Measurements from ENCODE around the gene RIPK1.
"Not testable (repeated sequence)": the region's sequence is repeated elsewhere in the genome, so short reads cannot be mapped to it uniquely, and the experiment has no call there.

Gene RIPK1

DNA sequence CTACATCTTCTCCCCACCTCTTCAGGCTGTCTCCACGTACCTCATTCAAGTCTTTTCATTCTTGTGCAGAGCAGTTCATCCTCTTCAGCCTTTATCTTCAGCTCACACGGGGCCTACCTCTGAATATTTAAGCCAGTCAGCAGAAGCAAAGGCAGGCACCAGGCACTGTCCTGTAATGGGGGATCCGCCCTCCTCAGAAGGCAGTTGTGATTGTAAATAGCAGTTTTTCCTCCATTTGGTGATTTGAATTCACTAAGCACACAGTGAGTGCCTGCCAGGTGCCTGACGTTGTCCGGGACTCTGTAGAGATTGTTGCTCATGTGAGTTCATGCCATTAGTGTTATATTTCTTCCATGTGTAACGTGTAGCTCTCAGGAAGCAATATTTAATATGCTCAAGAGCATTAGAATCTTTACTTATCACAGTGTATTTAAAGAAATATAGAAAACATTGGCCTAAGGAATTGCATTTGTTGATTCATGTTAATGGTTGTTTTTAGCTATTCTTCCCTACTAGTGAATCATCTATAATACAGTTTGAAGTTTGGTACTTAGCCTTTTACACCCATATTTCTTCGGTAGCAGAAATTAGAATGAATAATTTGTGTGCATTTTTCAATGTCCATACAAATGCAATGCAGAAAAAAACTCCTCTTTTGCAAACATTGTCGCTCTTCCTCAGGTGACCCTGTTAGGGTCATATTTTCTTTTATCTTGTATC lies 68.2 kb downstream of the RIPK1 start:
- no peak for DNase-seq (ENCODE audit: low read depth)

DNA sequence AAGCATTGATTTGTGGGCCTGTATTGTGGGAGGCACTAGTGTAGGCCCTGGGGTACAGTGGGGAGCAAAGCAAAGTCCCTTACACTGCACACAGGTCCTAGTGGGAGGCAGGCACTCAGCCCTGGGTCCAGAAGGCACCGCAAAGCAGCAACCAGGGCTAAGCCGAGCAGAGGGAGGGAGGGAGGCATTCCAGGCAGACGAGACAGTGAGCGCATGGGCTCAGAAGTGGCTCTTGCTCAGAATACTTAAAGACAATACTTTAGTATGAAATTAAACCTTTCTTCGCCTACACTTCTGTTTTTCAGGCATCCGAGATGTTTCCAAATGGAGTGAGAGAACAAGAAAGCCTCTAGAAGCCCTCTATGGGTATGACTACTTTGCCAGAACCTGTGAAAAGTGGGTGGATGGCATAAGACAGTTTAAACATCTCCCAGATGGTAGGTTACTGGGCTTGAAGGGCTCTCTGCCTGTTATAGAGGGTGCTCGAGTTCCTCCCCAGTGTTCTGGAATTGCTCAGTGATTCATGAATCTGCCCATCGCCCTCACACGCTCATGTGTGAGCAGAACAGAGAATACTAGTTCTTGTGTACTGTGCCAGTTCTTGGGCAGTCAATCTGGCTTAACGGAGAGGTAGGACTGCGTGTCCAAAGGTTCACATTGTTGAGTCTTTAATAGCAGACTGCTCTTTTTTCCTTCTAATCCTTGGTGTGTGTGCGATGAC lies 68.9 kb downstream of the RIPK1 start:
- DNase-seq (ENCODE audit: low read depth): no peak

DNA sequence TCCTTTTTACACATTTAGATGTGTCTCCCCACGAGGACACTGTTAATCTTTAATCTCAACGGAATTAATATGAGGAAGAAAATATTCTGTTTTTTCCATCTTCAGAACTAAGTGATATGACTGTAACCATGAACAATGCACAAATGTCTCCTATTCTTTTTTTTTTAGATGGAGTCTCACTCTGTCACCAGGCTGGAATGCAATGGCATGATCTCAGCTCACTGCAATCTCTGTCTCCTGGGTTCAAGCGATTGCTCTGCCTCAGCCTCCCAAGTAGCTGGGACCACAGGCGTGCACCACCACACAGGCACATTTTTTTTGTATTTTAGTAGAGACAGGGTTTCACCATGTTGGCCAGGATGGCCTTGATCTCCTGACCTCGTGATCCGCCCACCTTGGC lies 69.6 kb downstream of the RIPK1 start:
- not testable (repeated sequence) for DNase-seq (ENCODE audit: low read depth)

DNA sequence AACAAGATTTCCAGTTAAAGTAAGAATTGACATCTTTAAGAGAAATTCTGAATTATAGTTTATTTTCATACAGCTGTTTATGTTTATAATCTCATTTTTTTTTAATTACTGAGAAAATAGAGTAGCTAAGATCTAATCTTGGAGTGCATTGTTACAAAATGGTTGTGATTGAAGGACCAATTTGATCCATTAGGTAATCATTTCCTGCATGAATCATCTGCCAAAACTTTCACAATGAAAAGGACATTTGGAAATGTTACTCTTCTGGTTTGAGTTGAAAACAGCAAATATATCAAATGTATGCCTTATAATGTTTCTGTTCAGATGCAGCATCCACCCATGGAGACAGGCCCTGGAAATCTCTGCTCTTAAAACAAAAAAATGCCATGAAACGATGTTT lies 70.0 kb downstream of the RIPK1 start:
- peak; percentile 54 for DNase-seq (ENCODE audit: low read depth)

DNA sequence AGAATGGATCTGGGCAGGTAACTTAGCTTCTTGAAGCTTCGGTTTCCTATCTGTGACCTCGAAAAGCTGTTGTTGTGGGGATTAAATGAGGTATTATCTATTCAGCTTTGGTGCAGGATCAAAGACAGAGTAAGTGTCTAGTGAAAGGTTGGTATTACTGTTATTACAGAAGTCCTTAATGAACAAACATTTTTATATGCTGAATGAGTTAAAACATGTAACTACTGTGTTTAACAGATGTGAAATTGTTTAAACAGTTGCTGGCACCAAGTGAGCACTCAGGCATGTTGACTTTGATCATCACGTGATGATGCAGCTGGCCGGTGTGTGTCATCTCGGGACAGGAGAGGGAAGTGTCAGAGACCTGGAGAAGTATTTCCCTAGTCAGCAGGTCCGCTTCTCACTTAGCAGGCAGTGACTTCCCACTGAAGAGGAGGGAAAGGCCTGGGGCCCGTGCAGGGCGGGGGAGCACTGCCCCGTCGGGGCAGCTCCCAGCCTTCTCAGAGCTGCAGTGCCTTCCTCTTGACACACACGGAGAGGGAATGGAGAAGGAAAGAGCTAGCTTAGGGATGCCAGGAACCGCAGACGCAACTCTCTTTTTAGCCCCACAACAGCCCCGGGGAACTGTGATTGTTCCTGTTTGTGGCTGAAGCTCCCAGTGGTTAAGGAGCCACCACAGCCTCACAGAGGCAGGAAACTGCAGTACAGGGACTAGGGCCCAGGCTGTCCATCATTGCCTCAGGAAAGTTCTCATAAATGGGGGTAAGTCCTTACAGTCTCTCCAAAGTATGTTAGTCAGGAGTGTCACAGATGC lies 71.0 kb downstream of the RIPK1 start:
- DNase-seq (ENCODE audit: low read depth): peak; percentile 71

DNA sequence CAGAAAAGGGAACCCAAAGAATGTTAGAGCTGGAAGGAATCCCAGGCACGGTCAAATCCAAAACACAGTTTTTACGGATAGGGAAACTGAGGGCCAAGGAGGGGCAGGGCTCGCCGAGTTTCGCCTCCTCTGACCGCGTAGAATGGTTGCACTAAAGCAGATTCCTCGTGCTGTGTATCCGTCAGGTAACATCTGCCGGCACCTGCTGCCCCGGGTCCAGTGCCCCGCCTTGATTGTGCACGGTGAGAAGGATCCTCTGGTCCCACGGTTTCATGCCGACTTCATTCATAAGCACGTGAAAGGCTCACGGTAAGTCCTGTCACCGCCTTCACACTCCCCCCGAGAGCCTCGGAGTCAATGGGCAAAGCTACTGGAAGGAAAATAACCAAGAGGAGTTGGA lies 71.9 kb downstream of the RIPK1 start:
- no peak for DNase-seq (ENCODE audit: low read depth)

DNA sequence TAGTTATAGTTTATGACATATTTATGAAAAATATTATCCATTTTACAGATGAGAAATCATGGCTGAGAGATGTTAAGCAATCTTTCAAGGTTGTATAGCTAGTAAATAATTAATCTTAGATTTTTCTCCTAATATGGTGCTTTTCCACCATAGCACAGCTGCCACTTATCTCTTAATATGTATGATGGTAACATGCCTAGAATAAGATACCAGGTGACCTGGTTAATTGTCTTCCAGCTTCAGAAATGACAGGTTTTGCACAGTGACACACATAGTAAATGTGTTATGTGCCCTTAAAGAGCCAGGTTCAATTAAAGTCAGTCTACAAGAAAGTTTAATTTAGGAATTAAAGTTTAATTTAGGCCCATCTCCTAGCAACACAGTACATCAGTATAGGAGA lies 74.2 kb downstream of the RIPK1 start:
- DNase-seq (ENCODE audit: low read depth): no peak

DNA sequence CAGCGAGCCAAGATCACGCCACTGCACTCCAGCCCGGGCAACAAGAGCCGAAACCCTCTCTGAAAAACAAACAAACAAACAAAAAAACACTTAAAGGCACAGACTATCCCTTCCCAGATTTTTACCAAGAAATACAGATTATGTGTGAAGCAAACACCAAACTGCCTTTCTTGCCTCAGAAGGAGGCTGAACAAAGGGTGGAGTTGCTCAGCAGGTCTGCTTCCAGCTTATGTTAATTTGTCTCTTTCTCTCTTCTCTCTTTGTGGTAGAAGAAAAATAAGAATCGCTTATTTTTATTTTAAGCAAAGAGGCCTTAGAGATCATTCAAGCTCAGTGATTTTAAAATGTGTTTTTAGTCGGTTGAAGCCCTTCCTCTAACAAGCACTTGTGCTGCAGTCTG lies 74.9 kb downstream of the RIPK1 start:
- no peak for DNase-seq (ENCODE audit: low read depth)

DNA sequence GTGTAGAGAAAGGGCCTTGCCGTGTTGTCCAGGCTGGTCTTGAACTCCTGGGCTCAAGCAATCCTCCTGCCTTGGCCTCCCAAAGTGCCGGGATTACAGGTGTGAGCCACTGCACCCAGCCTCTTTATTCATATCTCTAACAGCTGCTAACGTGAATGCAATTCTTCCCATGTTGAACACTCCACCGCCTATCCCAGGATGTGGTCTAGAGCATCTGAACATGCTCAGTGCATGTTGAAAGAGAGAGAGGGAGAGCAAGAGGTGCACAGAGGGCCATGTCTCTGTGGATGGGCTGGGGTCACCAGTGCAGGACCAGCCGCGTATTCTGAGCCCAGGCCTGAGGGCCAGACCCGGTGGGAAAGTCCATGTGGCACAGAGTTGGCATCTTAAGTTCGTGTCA lies 76.3 kb downstream of the RIPK1 start:
- DNase-seq (ENCODE audit: low read depth): no peak

DNA sequence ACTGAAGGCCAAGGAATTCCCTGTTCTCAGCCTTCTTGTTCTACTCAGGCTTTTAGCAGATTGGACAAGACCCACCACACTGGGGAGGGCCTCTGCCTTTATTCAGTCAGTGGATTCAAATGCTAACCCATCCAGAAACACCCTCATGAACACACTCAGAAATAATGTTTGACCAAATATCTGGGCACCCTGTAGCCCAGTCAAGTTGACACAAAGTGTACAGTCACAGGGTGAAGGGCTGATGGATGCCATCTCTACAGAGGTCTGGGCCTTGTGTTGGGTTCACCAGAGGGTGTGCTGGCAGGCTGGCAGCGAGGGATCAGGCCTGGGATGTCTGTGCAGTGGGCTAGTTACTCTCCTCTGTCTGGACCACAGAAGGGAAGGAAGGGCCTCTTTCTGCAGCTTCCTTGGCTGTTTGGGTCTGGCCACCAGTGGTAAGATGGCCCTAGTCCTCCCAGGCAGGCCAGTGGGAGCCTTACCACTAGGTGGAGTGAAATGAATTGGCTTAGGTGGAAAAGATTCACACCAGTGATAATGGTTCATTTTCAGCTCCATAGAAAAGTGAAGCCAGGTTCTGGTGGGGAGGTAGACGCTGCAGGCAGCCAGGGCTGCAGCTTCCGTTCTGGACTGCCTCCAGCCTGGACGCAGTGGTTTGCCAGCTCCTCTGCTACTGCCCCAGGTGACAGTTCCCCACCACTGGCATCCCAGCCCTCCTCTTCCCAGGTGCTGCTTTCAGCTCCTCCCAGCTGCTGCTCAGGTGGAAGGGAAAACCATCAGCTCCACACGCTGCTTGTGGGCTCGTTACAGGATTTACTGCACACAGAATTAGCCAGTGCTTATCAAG lies 79.8 kb downstream of the RIPK1 start:
- no peak for DNase-seq (ENCODE audit: low read depth)

DNA sequence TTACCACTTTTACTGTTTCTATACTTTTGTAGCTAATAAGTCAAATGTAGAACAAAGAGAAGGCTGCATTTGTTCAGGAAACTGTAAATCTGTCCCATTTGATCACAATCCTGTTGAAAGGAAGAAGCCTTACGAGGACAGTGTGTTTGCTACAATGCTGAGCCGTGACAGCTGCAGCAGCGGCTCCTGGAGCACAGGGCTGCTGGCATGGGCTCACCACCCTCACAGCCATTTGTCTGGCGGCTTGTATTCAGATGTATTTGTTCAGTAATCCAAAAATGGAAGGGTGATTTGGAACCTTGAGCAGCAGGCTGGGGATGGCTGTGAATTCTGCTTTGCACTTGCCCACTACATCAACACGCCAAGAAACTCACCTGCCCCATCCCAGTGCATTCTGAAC lies 83.4 kb downstream of the RIPK1 start:
- no peak for DNase-seq (ENCODE audit: low read depth)

DNA sequence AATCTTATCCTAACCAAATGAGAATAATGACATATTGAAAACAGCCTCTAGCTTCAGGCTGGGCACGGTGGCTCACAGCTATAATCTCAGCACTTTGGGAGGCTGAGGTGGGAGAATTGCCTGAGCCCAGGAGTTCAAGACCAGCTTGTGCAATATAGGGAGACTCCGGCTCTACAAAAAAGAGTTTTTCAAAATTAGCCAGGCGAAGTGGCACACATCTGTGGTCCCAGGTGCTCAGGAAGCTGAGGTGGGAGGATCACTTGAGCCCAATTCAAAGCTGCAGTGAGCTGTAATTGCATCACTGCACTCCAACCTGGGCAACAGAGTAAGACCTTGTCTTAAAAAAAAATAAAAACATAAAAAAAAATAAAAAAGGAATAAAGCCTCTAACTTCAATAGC lies 84.4 kb downstream of the RIPK1 start:
- no peak for DNase-seq (ENCODE audit: low read depth)

DNA sequence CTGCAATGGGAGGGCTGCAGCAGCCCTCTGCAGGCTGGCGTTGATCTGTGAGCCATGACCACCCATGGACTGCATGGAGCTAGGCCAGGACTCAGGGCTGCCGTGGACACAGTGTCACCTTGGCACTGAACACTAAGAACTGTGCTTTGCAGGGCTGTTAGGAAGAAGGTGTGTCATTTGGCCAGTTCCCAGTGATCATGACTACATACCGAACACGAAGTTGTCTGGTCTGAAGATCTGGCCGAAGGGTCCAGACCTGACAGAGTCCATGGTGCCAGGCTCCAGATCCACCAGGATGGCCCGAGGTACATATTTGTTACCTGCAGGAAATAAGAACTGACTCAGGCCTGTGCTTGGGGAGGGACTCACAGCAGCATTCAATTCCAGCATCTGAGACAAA lies 87.1 kb downstream of the RIPK1 start:
- not testable (repeated sequence) for DNase-seq (ENCODE audit: low read depth)

DNA sequence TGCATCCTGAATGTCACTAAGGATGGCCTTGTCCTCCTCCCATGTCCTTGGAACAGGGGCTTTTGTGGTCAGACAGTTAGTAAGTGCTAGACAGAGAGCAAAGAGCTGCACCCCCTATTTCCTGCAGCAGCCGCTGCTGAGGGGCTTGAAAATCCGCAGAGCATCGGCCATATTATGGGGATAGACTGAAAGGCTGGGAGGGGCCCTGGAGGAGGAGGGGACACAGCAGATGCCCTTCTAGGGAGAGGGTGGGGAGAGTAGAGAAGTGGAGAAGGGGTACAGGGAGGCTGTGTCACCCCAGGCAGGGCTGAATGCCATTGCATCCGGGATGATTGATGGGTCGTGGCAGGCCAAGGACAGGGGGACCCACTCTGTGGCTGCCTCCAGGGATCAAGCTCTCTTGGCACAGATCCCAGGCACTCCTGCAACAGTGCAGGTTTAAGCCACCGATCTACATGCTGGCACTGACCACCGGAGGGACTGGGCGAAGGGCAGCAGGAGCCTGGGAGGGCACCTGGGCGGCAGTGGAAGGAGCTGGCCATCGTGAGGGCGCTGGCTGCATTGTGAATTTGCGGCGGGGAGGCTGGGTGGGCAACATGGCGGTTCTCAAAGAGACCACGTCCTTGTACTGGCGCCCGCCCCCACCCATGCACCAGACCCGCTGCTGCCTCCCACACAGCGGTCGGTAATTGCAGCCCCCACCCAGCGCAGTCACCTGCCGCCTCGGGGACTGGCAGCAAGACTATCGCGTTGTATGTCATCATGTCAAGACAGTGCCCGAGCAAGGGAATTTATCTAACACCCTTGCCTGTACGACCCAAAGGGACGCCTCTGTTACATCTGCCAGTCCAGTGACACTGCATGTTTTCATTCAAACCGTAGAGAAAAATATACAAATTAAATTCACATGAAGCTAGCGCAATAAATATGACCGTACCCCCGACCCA lies 88.2 kb downstream of the RIPK1 start:
- DNase-seq (ENCODE audit: low read depth): peak; percentile 24

DNA sequence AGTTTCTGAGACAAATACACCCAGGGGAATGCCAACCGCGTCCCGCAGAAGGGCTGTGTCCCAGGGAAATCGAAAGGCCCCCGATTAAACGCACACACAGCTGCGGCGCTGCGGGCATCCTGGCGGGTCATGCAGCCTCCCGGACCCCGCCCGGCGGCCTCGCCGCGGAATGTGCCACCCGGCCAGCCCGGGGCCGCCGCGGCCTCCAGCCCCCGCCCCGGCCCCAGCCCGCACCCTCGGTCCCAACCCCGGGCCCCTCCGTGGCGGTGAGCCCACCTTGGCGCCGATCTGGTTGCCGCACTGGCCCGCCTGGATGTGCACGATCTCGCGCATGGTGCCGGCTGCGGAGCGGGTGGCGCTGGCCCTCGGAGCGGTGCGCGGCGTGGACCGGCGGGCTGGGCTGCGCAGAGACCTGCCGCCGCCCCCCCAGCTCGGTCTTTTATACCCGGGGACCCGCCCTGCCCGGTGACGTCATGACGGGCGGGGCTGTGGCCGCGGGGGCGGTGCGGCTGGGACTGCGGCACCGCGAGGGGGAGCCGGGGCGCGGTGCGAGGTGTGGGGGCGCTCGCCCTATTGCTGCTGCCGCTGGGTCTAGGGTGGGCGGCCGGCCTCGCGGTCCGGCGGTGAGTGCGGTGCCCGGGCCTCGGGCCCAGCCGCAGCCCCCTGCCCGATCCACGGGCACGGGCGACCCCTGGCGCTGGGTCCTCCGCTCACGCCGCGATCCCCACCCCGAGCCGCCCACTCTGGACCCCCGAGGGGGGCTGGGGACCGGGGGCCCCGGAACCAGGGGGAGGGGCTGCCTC lies 89.0 kb downstream of the RIPK1 start, which contains the start of gene TUBB2A:
TUBB2A (minus strand) TSS at position 414 of the 803 bp plus-strand sequence; CDS start at position 333, 81 bp downstream.
- DNase-seq (ENCODE audit: low read depth): peak; percentile 88

DNA sequence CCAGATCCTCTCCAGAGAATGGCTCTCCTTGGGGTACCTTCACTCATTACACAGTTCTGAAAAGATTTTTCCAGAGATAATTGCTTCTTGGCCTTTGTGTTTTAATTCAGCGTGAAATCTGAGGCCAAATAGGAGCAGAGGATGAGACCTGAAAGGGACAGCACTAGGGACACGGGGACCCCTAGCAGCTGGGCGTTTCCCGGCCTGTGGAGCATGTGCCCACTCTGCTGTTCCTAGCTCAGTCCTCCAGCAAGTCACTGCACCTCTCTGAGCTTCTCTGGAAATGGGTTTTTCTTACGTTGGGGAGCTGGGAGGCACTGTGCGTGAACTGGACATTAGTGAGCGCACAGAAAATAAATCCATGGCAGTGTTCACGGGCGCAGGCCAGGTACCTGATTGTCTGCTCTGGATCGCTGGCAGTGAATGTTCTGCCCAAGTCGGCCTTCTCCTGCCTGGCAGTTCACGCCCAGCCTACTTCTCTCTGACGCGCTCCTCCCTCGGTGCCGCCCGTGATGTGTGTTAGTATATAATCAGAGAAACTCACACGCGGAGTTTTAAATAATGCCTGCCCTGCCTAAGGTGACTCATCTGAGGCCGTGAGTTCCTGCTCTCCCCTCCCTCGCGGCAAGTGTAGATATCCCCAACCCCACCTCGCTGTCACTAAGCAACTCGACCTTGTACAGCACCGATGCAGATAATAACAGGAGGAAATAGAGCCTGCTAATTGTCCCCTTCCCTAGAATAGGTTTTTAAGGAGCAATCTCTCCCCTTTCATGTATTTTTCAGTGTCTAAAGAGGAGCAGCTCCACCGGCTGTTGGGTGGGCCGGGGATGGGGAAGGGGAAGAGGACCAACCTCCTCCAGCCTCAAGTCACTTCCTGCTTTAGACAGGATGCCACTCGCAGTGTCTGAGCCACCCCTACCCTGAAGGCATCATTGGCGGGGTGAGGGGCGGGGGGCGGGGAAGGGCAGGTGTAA lies 91.8 kb downstream of the RIPK1 start:
- DNase-seq (ENCODE audit: low read depth): no peak

DNA sequence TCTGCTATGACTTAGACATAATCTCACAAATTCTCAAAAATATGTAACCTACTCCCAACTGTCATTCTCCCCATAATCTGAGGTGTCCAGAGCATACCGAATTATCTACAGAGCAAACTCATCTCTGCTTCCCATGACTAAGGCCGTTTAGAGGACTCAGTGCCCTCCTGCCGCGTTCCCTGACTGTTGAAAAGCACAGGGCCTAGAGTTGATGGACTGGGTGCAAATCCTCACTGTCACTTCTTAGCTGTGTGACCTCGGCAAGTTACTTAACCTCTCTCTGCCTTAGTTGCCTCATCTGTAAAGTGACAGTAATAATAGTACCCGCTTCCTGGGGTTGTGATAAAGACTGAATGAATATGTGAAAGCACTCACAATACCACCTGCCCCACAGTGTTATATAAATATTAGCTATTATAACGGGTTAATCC lies 93.8 kb downstream of the RIPK1 start:
- peak; percentile 16 for DNase-seq (ENCODE audit: low read depth)

DNA sequence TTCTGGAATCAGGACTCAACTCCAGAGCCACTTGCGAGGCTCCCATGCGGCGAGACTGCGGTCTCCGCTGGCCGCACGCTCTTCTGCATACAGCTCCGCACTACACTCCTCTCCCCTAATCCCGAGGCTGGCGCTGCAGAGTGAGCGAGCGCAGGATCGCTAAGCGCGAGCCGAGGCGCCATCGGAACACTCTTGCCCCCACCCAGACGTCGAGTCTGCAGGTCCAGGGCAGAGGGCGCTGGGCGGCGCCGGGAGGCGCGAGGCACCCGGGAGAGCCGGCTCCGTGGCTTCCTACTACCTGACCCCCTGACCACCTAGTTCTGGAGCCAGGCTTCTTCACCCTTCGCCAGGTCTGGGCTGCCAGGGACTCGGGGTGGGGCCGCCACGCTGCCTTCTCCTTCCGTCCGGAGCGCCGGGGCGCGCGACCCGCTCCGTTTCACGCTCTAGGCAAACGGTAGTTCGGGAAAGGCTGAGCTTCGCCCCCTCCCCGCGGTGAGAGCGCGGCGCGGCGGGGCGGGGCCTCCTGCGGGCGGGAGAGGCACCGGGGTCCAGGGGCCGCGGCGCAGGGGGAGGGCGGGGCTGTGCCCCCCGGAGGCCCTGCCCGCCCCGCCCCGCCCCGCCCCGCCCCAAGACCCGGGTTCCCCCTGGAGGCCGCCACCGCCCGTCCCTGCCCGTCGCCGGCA lies 94.4 kb downstream of the RIPK1 start:
- peak; percentile 76 for DNase-seq (ENCODE audit: low read depth)

Data from fibroblast of gingiva (primary cell).